ENCODE measurements around the gene TBC1D12.

Gene TBC1D12

GRCh38 chr10:94409021-94409657, 6.8 kb downstream of the TBC1D12 start:
- DNase-seq, result no peak

DNA sequence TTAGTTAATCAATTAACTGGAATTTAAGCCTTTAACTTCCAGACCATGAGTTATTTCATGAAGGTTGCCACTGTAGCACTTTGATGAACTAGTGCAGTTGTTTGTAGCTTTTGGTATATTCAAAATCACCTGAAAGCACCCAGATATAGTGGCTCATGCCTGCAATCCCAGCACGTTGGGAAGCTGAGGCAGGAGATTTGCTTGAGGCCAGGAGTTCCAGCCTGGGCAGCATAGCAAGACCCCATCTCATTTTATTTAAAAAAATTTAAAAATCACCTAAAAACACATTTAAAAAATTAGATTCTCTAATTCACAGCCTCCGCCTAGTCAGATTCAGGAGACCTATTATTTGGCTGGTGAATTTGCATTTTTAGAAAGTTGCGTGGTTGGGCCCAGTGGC, 9.0 kb downstream of the TBC1D12 start:
- DNase-seq, result no peak

GRCh38 chr10:94412449-94412848, 10.1 kb downstream of the TBC1D12 start:
- DNase-seq, result no peak

DNA sequence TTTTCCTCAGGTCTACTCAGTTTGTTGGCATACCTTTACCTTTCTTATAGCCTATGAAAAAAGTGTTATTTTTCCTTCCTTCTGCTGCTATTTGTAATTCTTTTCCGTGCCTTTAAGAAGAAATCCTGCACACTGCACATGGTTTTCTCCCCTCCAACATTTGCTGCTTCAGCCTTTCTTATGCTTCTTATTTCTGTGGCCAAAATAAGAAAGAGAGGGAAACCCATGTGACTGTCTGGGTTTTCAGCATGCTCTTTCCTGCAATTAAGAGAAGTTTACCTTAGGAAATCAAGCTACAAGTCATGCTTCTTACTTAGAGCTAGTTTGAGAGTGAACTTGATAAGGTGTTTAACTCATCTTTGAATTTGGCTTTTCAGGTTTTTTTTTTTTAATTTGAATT, 11.0 kb downstream of the TBC1D12 start:
- DNase-seq, result no peak

- no peak for DNase-seq
These were observed 14.6 kb downstream of the TBC1D12 start for GRCh38 chr10:94416896-94417295.

- DNase-seq, result no peak
These were observed 15.0 kb downstream of the TBC1D12 start for GRCh38 chr10:94417321-94417720.

- no peak for DNase-seq
These were observed 18.2 kb downstream of the TBC1D12 start for GRCh38 chr10:94420516-94420915.

DNA sequence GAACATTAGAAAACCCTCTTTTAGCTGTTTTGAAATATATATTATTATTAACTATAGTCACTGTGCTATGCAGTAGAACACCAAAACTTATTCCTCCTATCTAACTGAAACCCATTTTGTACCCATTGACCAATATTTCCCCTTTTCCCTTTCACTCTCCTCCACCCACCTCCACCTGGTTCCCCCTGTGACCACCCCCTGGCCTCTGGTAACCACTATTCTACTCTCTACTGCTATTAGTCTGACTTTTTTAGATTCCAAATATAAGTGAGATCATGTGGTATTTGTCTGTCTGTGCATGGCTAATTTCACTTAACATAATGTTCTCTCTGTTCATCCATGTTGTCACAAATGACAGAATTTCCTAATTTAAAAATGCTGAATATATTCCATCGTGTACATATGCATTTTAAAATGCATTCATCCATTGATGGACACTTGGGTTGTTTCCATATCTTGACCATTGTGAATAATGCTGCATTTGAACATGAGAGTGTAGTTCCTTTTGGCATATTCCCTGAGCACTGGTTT, 18.7 kb downstream of the TBC1D12 start:
- no peak for DNase-seq

- no peak for DNase-seq
These were observed 21.3 kb downstream of the TBC1D12 start for GRCh38 chr10:94423627-94424026.

DNA sequence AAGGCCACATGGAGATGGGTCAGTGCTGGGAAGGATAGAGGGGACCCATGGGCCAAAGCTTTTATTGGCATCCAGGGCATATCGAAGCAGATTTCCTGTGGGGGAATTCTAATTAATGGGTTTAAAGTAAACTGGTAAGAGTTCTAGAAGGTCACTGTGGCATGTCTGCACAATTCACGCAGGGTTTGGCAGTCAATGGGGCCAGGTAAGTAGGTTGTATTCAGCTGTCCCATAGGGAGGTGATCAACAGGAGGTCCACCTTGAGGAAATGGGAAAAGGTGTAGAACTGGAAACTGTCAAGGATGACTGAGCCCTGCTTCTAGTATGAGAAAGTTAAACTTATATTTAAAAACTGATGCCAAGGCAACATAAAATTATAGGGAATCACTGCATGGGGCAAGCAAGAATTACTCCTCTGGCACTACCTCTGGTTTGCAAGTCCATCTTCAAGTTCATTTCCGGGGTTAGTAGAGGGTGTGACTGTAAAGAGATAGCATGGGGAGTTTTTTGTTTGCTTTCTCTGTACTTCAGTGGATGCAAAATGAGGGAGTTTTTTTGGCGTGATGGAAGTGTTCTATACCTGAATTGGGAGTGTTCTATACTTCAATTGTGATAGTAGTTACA, 22.5 kb downstream of the TBC1D12 start:
- DNase-seq, result no peak

- DNase-seq, result no peak
These were observed 23.6 kb downstream of the TBC1D12 start for GRCh38 chr10:94425942-94426341.

- DNase-seq, result no peak
These were observed 24.8 kb downstream of the TBC1D12 start for GRCh38 chr10:94427166-94427565.

- no peak for DNase-seq
These were observed 26.7 kb downstream of the TBC1D12 start for GRCh38 chr10:94428766-94429707.

- DNase-seq, result no peak
These were observed 28.4 kb downstream of the TBC1D12 start for GRCh38 chr10:94430701-94431100.

- no peak for DNase-seq
These were observed 30.1 kb downstream of the TBC1D12 start for GRCh38 chr10:94432443-94432842.

GRCh38 chr10:94439275-94439861, 37.0 kb downstream of the TBC1D12 start:
- no peak for DNase-seq

- DNase-seq, result no peak
These were observed 37.8 kb downstream of the TBC1D12 start for GRCh38 chr10:94440096-94440495.

GRCh38 chr10:94443047-94443446, 40.7 kb downstream of the TBC1D12 start:
- no peak for DNase-seq

GRCh38 chr10:94443549-94443948, 41.2 kb downstream of the TBC1D12 start:
- DNase-seq, result no peak

DNA sequence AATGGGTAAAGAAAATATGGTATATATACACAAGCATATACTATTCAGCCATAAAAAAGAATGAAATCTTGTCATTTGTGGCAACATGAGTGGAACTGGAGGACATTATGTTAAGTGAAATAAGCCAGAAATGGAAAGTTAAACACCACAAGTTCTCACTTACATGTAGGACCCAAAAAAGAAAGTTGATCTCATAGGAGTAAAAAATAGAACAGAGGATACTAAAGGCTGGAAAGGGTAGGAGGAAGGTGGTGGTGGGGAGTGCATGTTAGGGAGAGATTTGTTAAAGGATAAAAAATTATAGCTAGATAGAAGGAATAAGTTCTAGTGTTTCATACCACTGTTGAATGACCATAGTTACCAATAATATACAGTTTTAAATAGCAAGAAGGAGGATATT, 48.4 kb downstream of the TBC1D12 start:
- DNase-seq, result no peak

- no peak for DNase-seq
These were observed 49.7 kb downstream of the TBC1D12 start for GRCh38 chr10:94451883-94452519.

- no peak for DNase-seq
These were observed 54.6 kb downstream of the TBC1D12 start for GRCh38 chr10:94456942-94457341.

- no peak for DNase-seq
These were observed 57.0 kb downstream of the TBC1D12 start for GRCh38 chr10:94459385-94459784.

Data from SHP77 (cell line).